GM19240 (cell line): ENCODE results near the gene BATF2.
"Not testable (repeated sequence)": the region's sequence is repeated elsewhere in the genome, so short reads cannot be mapped to it uniquely, and the experiment has no call there.

Experiments
- DNase-seq: peaks from one replicate; pipeline ENCODE4 v3.0.0; 2011; ENCODE audit warnings: low spot score; ENCODE audit not compliant: insufficient read length

Gene BATF2, protein sequence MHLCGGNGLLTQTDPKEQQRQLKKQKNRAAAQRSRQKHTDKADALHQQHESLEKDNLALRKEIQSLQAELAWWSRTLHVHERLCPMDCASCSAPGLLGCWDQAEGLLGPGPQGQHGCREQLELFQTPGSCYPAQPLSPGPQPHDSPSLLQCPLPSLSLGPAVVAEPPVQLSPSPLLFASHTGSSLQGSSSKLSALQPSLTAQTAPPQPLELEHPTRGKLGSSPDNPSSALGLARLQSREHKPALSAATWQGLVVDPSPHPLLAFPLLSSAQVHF

GRCh38 chr11:64996710-64997380, at the start of gene BATF2:
TSS of gene BATF2 (minus strand) at chr11:64996971. CDS start at chr11:64996914, 57 bp downstream.
- peak; percentile 49 for DNase-seq

DNA sequence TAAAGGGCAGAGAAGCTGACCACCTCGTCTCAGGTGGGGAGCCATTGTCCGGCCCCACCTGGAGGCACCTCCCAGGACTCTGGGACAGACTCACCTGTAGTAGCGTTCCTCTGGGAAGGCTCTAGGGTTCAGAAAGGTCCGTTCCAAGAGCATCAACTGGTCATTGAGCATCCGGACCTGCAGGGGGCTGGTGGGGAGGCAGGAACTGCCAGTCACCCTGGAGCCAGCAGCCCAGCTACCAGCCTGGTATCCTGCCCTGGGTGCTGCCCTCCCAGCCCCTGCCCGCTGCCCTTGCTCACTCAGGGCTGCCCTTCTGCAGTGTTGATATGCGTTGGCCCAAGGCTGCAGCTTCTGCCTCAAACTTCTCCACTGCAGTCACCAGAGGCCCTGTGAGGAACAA, 49.0 kb upstream of the BATF2 start:
- DNase-seq: no peak

DNA sequence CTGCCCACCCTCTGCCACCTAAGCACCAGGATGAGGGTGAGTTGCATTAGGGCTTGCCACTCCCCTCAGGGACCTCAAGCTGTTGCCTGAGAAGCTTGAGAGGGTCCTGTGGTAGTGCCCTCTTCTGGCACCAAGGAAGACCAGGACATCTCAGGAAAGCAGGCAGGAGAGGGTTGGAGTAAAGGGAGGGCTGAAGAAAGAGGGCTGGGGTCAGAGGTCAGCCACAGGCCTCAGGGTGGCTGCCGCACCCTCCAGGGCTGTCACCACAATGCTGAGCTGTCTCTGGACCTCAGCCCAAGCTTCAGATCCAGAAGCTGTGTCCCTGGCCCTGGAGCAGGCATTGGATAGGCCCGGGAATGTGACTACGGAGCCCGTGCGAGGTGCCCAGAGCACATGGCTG, 48.3 kb upstream of the BATF2 start:
- DNase-seq: no peak

- DNase-seq: no peak
These were observed 47.2 kb upstream of the BATF2 start for GRCh38 chr11:65043881-65044501.

GRCh38 chr11:65042891-65043290, 46.1 kb upstream of the BATF2 start:
- no peak for DNase-seq

- peak; percentile 98 for DNase-seq
These were observed 44.3 kb upstream of the BATF2 start, which contains the start of gene SAC3D1 for GRCh38 chr11:65040847-65041622. TSS of gene SAC3D1 (plus strand) at chr11:65041210. CDS start at chr11:65041293, 83 bp downstream.

- no peak for DNase-seq
These were observed 43.7 kb upstream of the BATF2 start for GRCh38 chr11:65040520-65040846.

DNA sequence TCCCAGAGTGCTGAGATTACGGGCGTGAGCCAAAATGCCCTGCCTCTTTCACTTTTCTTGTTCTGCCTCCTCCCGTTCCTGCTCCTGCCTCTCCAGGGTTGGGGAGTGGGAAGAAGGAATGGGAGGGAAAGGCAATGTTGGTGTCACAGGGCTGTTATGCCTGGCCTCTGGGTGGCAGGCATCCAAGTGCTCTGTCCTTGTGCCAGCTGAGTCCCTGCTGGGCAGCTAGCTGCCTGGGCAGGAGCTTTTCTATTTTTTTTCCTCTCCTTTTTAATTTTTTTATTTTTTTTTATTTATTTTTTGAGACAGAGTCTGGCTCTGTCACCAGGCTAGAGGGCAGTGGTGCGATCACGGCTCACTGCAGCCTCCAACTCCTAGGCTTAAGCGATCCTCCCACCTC, 40.2 kb upstream of the BATF2 start:
- DNase-seq: no peak

- DNase-seq: no peak
These were observed 38.8 kb upstream of the BATF2 start for GRCh38 chr11:65035579-65035978.

GRCh38 chr11:65034423-65034822, 37.7 kb upstream of the BATF2 start:
- DNase-seq: no peak

DNA sequence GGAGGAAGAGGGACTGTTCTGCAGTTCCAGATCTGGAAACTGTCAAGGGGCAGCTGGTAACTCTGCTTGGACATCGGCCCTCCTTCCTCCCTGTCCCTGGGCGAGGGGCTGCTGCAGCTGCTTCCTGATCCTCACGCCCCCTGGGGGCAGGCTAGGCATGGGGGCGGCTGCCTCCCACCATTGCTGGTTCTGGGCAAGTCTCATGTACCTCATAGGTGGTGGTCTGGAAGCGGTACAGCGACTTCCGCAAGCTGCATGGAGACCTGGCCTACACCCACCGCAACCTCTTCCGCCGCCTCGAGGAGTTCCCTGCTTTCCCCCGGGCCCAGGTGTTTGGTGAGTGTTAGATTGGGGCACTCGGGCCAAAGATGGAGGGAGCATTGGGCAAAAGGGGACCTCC, 35.4 kb upstream of the BATF2 start:
- DNase-seq: no peak

GRCh38 chr11:65027213-65028067, 30.7 kb upstream of the BATF2 start, which contains the start of gene SNX15:
TSS of gene SNX15 (plus strand) at chr11:65027439. CDS start at chr11:65027538, 99 bp downstream.
- peak; percentile 89 for DNase-seq

DNA sequence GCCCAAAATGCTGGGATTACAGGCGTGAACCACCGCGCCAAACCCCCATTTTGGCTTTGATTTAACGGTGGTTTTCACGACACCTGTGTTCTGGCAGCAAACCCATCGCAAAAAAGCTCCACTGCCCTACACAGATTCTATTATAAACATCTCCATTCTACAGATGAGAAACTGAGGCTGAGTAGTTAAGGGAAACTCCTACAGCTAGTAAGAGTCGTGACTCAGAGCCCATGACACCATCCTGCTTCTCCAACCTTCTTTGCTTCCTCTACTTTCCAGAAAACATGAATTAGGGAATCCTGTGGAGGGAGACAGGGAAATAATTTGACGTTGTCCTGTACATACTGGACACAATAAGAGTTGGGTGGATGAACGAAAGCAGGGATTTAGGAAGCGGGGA, 30.0 kb upstream of the BATF2 start:
- DNase-seq: no peak

GRCh38 chr11:65023502-65023901, 26.7 kb upstream of the BATF2 start:
- not testable (repeated sequence) for DNase-seq

GRCh38 chr11:65021509-65021908, 24.7 kb upstream of the BATF2 start:
- DNase-seq: no peak

DNA sequence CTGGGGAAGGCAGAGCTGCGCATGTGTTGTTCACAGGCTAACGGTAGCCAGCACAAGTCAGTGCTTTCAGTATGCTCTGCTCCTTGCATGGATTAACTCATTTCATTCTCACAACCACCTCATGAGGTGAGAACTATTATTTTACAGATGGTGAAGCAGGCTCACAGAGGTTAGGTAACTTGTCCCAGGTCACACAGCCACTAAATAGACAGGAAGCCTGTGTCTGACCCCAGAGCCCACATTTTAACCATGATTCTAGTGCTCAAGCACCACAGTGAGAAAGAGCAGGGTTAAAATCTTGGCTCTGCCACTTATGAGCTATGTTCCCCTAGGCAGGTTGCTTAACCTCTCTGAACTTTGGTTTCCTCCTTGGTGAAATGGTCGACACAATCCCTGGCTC, 24.2 kb upstream of the BATF2 start:
- DNase-seq: no peak

DNA sequence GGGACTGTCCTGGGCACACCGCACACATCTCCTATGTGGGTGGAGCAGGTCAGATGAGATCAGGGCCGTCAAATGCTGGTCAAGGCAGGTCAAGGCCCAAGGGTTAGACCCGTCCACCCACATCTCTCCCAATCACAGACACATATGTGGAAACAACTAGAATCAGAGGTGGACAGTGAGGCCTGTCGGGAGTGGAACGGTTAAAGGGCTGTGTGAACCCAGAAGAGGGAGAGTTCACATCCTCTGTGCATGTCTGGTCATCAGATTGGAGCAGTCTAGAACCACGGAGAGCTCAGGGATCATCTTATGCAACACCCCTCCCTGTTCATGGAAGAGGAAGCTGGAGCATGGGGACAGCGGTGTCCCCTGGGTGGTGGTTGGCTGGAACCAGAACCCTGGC, 23.1 kb upstream of the BATF2 start:
- DNase-seq: no peak

GRCh38 chr11:65017937-65018336, 21.2 kb upstream of the BATF2 start:
- no peak for DNase-seq

DNA sequence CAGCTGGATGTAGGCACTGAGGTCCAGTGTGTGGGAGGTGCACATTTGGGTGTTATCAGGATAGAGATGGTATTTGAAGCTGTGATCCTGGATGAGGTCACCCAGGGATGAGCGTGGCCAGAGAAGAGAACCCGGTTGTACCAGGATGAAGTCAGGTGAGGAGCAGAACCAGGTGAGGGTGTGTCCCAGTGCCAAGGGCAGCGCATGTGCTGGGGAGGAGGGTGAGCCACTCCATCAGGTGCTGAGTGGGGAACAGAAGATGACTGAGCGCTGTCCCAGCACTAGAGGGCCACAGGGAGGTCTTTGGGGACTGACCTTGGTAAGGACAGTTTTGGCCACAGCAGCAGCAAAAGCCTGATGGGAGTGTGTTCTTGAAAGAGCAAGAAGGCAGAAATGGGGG, 19.9 kb upstream of the BATF2 start:
- no peak for DNase-seq

DNA sequence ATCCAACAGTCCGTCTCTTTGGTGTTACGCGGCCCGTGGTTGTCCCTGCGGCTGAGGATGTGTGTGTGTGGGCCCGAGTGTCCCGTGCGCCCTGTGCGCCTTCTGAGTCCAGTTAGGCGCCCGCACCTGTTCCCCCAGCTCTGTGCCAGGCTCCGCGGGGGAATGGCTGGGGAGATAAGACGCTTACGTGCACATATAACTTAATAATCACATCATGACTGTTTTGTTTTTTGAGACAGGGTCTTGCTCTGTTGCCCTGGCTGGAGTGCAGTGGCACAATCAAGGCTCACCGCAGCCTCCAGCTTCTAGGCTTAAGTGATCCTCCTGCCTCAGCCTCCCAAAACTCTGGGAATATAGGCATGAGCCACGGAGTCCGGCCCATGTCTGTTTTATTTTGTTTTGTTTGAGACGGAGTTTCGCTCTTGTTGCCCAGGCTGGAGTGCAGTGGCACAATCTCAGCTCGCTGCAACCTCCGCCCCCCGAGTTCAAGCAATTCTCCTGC, 18.0 kb upstream of the BATF2 start:
- DNase-seq: no peak
